Cardiac fibroblast (primary cell): ENCODE data around the gene NELFCD.

ENCODE experiments used
- DNase-seq, 2 donors: peaks; one replicate each; pipeline versions ENCODE4 v3.0.0 to v3.0.0-alpha.2; 2010; ENCODE audit warnings: low read depth in 2 of 2
- H3K4me3 ChIP-seq, 2 donors: replicated peaks in 1 of 2; 1 replicate in 1 of 2; 2 replicates in 1 of 2; pipeline ENCODE4 v1.5.1; 2011; ENCODE audit warnings: low read depth in 2 of 2, low read length in 2 of 2, mild to moderate bottlenecking in 2 of 2, moderate library complexity in 1 of 2
- CTCF ChIP-seq: IDR thresholded peaks from one replicate; pipeline ENCODE4 v1.5.1; 2011; ENCODE audit warnings: low read depth, mild to moderate bottlenecking, low read length, inconsistent platforms

NELFCD gene

GRCh38 chr20:58995461-58996225 lies 14.6 kb downstream of the NELFCD start:
- H3K4me3 ChIP-seq, result no peak overlapping the region
- no peak for TF ChIP-seq CTCF
- DNase-seq, result no peak

GRCh38 chr20:58996226-58996611 lies 15.2 kb downstream of the NELFCD start:
- no peak for DNase-seq
- TF ChIP-seq CTCF, result no peak
- H3K4me3 ChIP-seq, result no peak overlapping the region

GRCh38 chr20:58997141-58997770 lies 16.2 kb downstream of the NELFCD start:
- no peak for TF ChIP-seq CTCF
- H3K4me3 ChIP-seq, result no peak overlapping the region
- no peak for DNase-seq

- no peak for DNase-seq
- no peak overlapping the region for H3K4me3 ChIP-seq
- no peak for TF ChIP-seq CTCF
These were observed 17.6 kb downstream of the NELFCD start for GRCh38 chr20:58998656-58999055.

GRCh38 chr20:59000326-59000725 lies 19.3 kb downstream of the NELFCD start:
- DNase-seq, result no peak
- H3K4me3 ChIP-seq, result no peak overlapping the region
- TF ChIP-seq CTCF, result no peak

GRCh38 chr20:59001068-59001448 lies 20.0 kb downstream of the NELFCD start:
- no peak for TF ChIP-seq CTCF
- DNase-seq, result no peak
- H3K4me3 ChIP-seq, result no peak overlapping the region
